ENCODE data around the gene ZNF653. TPM values are rescaled to one million over a fixed set of nuclear protein-coding genes. Genes with fewer than 3 reads are reported as not detected.
"Not testable (repeated sequence)": the region's sequence is repeated elsewhere in the genome, so short reads cannot be mapped to it uniquely, and the experiment has no call there.

The ZNF653 gene
- total RNA-seq, 2 donors from 2014 or later: 5.4 to 25.0 TPM

- ATAC-seq (ENCODE audit: insufficient number of reproducible peaks, low FRiP score, low read depth) (no peak), DNase-seq (ENCODE audit: low spot score) (no peak)
- H3K4me3 ChIP-seq: no peak overlapping the region
- no peak for TF ChIP-seq CTCF (IDR thresholded peaks at IDR 0.05)
- no peak overlapping the region for H3K27ac ChIP-seq
- H3K27me3 ChIP-seq (replicated peaks; ENCODE audit: insufficient read depth): no peaks in the 10 kb centered on the region
- H3K4me1 ChIP-seq (ENCODE audit: control insufficient read depth in 1 of 2, low read depth in 2 of 2): no peaks in the 10 kb centered on the region
- H3K9me3 ChIP-seq: no peaks in the 10 kb centered on the region
- H3K36me3 ChIP-seq: no peaks in the 10 kb centered on the region
Observed at GRCh38 chr19:11473725-11474124, 31.9 kb downstream of the ZNF653 start.

- not testable (repeated sequence) for H3K36me3 ChIP-seq; H3K9me3 ChIP-seq; H3K27me3 ChIP-seq (replicated peaks; ENCODE audit: insufficient read depth); DNase-seq (ENCODE audit: low spot score); H3K27ac ChIP-seq; H3K4me1 ChIP-seq (ENCODE audit: control insufficient read depth in 1 of 2, low read depth in 2 of 2); ATAC-seq (ENCODE audit: insufficient number of reproducible peaks, low FRiP score, low read depth); H3K4me3 ChIP-seq
Observed at GRCh38 chr19:11468266-11468845, 37.3 kb downstream of the ZNF653 start.

DNA sequence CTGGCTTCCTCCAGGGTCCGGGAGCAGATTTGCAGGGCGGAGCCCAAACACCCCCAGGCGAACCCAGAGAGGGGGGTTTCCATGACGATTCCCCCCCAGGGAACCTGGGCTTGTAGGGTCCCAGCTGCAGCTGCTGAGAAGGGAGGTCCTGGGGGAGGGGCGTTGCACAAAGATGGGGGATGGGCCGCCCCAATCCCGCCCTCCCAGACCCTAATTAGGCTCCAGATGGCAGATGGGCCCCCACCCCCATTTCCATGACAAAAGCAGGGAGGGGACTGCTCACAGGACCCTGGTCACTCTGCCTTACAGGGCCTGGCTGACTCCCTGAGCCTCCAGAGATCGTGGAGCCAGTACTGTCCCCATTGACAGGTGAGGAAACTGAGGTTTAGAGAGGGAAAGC is 40.0 kb downstream of the ZNF653 start:
- Histone ChIP-seq H3K4me1 (ENCODE audit: control insufficient read depth in 1 of 2, low read depth in 2 of 2) (no peaks in the 10 kb centered on the region), H3K4me3 (no peak overlapping the region), H3K27me3 (replicated peaks; ENCODE audit: insufficient read depth) (no peaks in the 10 kb centered on the region), H3K36me3 (no peaks in the 10 kb centered on the region), H3K9me3 (no peaks in the 10 kb centered on the region), H3K27ac (no peak overlapping the region)
- DNase-seq (ENCODE audit: low spot score): no peak
- ATAC-seq (ENCODE audit: insufficient number of reproducible peaks, low FRiP score, low read depth): no peak
- no peak for TF ChIP-seq CTCF (IDR thresholded peaks at IDR 0.05)

GRCh38 chr19:11464333-11465265 is 41.0 kb downstream of the ZNF653 start:
- Histone ChIP-seq H3K9me3 (no peaks in the 10 kb centered on the region), H3K27ac (no peak overlapping the region), H3K4me1 (ENCODE audit: control insufficient read depth in 1 of 2, low read depth in 2 of 2) (no peaks in the 10 kb centered on the region), H3K27me3 (replicated peaks; ENCODE audit: insufficient read depth) (no peaks in the 10 kb centered on the region), H3K4me3 (no peak overlapping the region), H3K36me3 (no peaks in the 10 kb centered on the region)
- no peak for DNase-seq (ENCODE audit: low spot score)
- no peak for ATAC-seq (ENCODE audit: insufficient number of reproducible peaks, low FRiP score, low read depth)
- TF ChIP-seq CTCF (IDR thresholded peaks at IDR 0.05): no peak

DNA sequence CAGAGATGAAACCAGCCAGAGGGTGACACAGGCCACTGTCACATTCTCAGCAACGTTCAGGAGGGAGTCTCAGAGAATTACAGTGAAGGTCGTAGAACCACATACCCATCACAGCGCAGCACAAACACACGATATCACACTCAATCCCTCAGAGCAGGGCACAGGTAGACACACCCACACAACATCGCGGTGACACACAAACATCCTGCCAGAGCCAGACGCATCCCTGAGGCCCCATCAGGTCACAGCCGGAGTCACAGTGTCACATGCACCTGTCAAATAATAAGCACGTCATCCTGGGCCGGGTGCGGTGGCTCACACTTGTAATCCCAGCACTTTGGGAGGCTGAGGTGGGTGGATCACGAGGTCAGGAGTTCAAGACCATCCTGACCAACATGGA is 42.2 kb downstream of the ZNF653 start:
- no peak for DNase-seq (ENCODE audit: low spot score)
- Histone ChIP-seq H3K9me3 (no peaks in the 10 kb centered on the region), H3K4me3 (no peak overlapping the region), H3K4me1 (ENCODE audit: control insufficient read depth in 1 of 2, low read depth in 2 of 2) (no peaks in the 10 kb centered on the region), H3K36me3 (no peaks in the 10 kb centered on the region), H3K27me3 (replicated peaks; ENCODE audit: insufficient read depth) (no peaks in the 10 kb centered on the region), H3K27ac (no peak overlapping the region)
- TF ChIP-seq CTCF (IDR thresholded peaks at IDR 0.05): no peak
- no peak for ATAC-seq (ENCODE audit: insufficient number of reproducible peaks, low FRiP score, low read depth)

Measured in thoracic aorta (tissue), 2 donors.